GM23338 (cell line): ENCODE measurements around the gene CMIP.

ENCODE experiments used
- CREB1 ChIP-seq: fragments of 250-450 bp; sonication (Bioruptor Pico); IDR thresholded peaks from 2 replicates; pipeline ENCODE4 v1.5.0; 2020; ENCODE audit warnings: low read depth, mild to moderate bottlenecking, moderate library complexity
- CTCF ChIP-seq, 2 experiments: fragments of 200-600 bp in 1 of 2; sonication (generic) in 1 of 2; conservative IDR thresholded peaks; 2 replicates each; pipeline versions ENCODE4 v1.5.1 to v1.6.1; 2016 to 2017; ENCODE audit warnings: antibody characterized with exemption in 2 of 2, low read depth in 2 of 2, mild to moderate bottlenecking in 2 of 2, moderate library complexity in 1 of 2
- EZH2 ChIP-seq: fragments of 200-600 bp; sonication (generic); IDR thresholded peaks from one replicate; pipeline ENCODE4 v1.8.0; 2017; ENCODE audit warnings: antibody characterized with exemption, mild to moderate bottlenecking, low read depth; ENCODE audit not compliant: unreplicated experiment
- EZH2phosphoT487 ChIP-seq: fragments of 200-600 bp; sonication (generic); IDR thresholded peaks from one replicate; pipeline ENCODE4 v1.8.1; 2018; ENCODE audit warnings: antibody characterized with exemption; ENCODE audit not compliant: unreplicated experiment
- JUNB ChIP-seq: IDR thresholded peaks from one replicate; pipeline ENCODE4 v1.6.1; 2016; ENCODE audit warnings: antibody characterized with exemption; ENCODE audit not compliant: unreplicated experiment
- NANOG ChIP-seq: IDR thresholded peaks from 2 replicates; pipeline ENCODE4 v1.6.1; 2016; ENCODE audit warnings: antibody characterized with exemption, borderline replicate concordance
- POLR2AphosphoS5 ChIP-seq: IDR thresholded peaks from 2 replicates; pipeline ENCODE4 v1.6.1; 2016; ENCODE audit warnings: antibody characterized with exemption, low read depth
- ZNF114 ChIP-seq: fragments of 250-450 bp; sonication (Bioruptor Pico); IDR thresholded peaks from 2 replicates; pipeline ENCODE4 v1.5.0; 2020; ENCODE audit warnings: mild to moderate bottlenecking, moderate library complexity
- ZNF331 ChIP-seq: fragments of 250-450 bp; sonication (Bioruptor Pico); IDR thresholded peaks from 2 replicates; pipeline ENCODE4 v1.5.0; 2020; ENCODE audit warnings: low read depth, mild to moderate bottlenecking, moderate library complexity
- TF ChIP-seq, protein P1 (sequence below): IDR thresholded peaks from one replicate; pipeline ENCODE4 v1.6.1; 2018; ENCODE audit warnings: antibody characterized with exemption; ENCODE audit not compliant: unreplicated experiment
- TF ChIP-seq, protein P2 (sequence below): IDR thresholded peaks from 2 replicates; pipeline ENCODE4 v1.6.1; 2016; ENCODE audit warnings: antibody characterized with exemption

GRCh38 chr16:81499576-81500380 lies 55.2 kb downstream of the CMIP start:
- no peak for TF ChIP-seq CTCF (conservative IDR thresholded peaks at IDR 0.05; ENCODE audit: low read depth in 2 of 2)
- no peak for TF ChIP-seq POLR2AphosphoS5
- TF ChIP-seq, protein P1, sequence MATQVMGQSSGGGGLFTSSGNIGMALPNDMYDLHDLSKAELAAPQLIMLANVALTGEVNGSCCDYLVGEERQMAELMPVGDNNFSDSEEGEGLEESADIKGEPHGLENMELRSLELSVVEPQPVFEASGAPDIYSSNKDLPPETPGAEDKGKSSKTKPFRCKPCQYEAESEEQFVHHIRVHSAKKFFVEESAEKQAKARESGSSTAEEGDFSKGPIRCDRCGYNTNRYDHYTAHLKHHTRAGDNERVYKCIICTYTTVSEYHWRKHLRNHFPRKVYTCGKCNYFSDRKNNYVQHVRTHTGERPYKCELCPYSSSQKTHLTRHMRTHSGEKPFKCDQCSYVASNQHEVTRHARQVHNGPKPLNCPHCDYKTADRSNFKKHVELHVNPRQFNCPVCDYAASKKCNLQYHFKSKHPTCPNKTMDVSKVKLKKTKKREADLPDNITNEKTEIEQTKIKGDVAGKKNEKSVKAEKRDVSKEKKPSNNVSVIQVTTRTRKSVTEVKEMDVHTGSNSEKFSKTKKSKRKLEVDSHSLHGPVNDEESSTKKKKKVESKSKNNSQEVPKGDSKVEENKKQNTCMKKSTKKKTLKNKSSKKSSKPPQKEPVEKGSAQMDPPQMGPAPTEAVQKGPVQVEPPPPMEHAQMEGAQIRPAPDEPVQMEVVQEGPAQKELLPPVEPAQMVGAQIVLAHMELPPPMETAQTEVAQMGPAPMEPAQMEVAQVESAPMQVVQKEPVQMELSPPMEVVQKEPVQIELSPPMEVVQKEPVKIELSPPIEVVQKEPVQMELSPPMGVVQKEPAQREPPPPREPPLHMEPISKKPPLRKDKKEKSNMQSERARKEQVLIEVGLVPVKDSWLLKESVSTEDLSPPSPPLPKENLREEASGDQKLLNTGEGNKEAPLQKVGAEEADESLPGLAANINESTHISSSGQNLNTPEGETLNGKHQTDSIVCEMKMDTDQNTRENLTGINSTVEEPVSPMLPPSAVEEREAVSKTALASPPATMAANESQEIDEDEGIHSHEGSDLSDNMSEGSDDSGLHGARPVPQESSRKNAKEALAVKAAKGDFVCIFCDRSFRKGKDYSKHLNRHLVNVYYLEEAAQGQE, result no peak
- TF ChIP-seq EZH2, result no peak
- TF ChIP-seq, protein P2, sequence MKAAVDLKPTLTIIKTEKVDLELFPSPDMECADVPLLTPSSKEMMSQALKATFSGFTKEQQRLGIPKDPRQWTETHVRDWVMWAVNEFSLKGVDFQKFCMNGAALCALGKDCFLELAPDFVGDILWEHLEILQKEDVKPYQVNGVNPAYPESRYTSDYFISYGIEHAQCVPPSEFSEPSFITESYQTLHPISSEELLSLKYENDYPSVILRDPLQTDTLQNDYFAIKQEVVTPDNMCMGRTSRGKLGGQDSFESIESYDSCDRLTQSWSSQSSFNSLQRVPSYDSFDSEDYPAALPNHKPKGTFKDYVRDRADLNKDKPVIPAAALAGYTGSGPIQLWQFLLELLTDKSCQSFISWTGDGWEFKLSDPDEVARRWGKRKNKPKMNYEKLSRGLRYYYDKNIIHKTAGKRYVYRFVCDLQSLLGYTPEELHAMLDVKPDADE, result no peak
- no peak for TF ChIP-seq ZNF114 (CRISPR knock-in tag)
- TF ChIP-seq EZH2phosphoT487, result no peak
- TF ChIP-seq ZNF331 (CRISPR knock-in tag), result no peak
- no peak for TF ChIP-seq NANOG
- TF ChIP-seq CREB1 (CRISPR knock-in tag), result no peak
- TF ChIP-seq JUNB, result no peak
